ENCODE data around the gene HTR4. TPM values are rescaled to one million over a fixed set of nuclear protein-coding genes. Genes with fewer than 3 reads are reported as not detected.

The HTR4 gene
- total RNA-seq, 1 donor from 2014 or later: not detected

GRCh38 chr5:148686660-148687059, 32.3 kb upstream of the HTR4 start:
- DNase-seq (ENCODE audit: low spot score, unreplicated experiment): no peak
- Mint-ChIP-seq H3K9me3 (ENCODE audit: low read depth) (peaks cover 28% of the 10 kb centered on the region), H3K27ac (no peak overlapping the region), H3K4me3 (ENCODE audit: low read depth) (no peak overlapping the region), H3K4me1 (ENCODE audit: low read depth) (peaks cover 11% of the 10 kb centered on the region), H3K36me3 (ENCODE audit: insufficient read depth) (no peaks in the 10 kb centered on the region), H3K27me3 (peaks cover 13% of the 10 kb centered on the region)
- no peak for TF ChIP-seq CTCF (IDR thresholded peaks at IDR 0.05; ENCODE audit: unreplicated experiment)

- DNase-seq (ENCODE audit: low spot score, unreplicated experiment): no peak
- Mint-ChIP-seq H3K4me3 (ENCODE audit: low read depth) (no peak overlapping the region), H3K36me3 (ENCODE audit: insufficient read depth) (no peaks in the 10 kb centered on the region), H3K27me3 (peaks cover 13% of the 10 kb centered on the region), H3K9me3 (ENCODE audit: low read depth) (peaks cover 21% of the 10 kb centered on the region), H3K27ac (no peak overlapping the region), H3K4me1 (ENCODE audit: low read depth) (peaks cover 11% of the 10 kb centered on the region)
- TF ChIP-seq CTCF (IDR thresholded peaks at IDR 0.05; ENCODE audit: unreplicated experiment): no peak
These were observed 31.3 kb upstream of the HTR4 start for GRCh38 chr5:148685520-148686134.

- Mint-ChIP-seq H3K27me3 (peaks cover 13% of the 10 kb centered on the region), H3K27ac (no peak overlapping the region), H3K4me3 (ENCODE audit: low read depth) (no peak overlapping the region), H3K9me3 (ENCODE audit: low read depth) (peaks cover 13% of the 10 kb centered on the region), H3K36me3 (ENCODE audit: insufficient read depth) (no peaks in the 10 kb centered on the region), H3K4me1 (ENCODE audit: low read depth) (peaks cover 11% of the 10 kb centered on the region)
- TF ChIP-seq CTCF (IDR thresholded peaks at IDR 0.05; ENCODE audit: unreplicated experiment): no peak
- DNase-seq (ENCODE audit: low spot score, unreplicated experiment): no peak
These were observed 30.2 kb upstream of the HTR4 start for GRCh38 chr5:148684528-148684927.

- DNase-seq (ENCODE audit: low spot score, unreplicated experiment): no peak
- peaks cover 13% of the 10 kb centered on the region for H3K27me3 Mint-ChIP-seq
- H3K27ac Mint-ChIP-seq: no peak overlapping the region
- no peaks in the 10 kb centered on the region for H3K36me3 Mint-ChIP-seq (ENCODE audit: insufficient read depth)
- TF ChIP-seq CTCF (IDR thresholded peaks at IDR 0.05; ENCODE audit: unreplicated experiment): no peak
- H3K4me3 Mint-ChIP-seq (ENCODE audit: low read depth): no peak overlapping the region
- peaks cover 7% of the 10 kb centered on the region for H3K9me3 Mint-ChIP-seq (ENCODE audit: low read depth)
- peaks cover 11% of the 10 kb centered on the region for H3K4me1 Mint-ChIP-seq (ENCODE audit: low read depth)
These were observed 29.3 kb upstream of the HTR4 start for GRCh38 chr5:148683651-148684050.

GRCh38 chr5:148682058-148683026, 28.0 kb upstream of the HTR4 start:
- Mint-ChIP-seq H3K9me3 (ENCODE audit: low read depth) (no peaks in the 10 kb centered on the region), H3K27me3 (peaks cover 13% of the 10 kb centered on the region), H3K36me3 (ENCODE audit: insufficient read depth) (no peaks in the 10 kb centered on the region), H3K27ac (no peak overlapping the region), H3K4me3 (ENCODE audit: low read depth) (no peak overlapping the region), H3K4me1 (ENCODE audit: low read depth) (peaks cover 11% of the 10 kb centered on the region)
- no peak for DNase-seq (ENCODE audit: low spot score, unreplicated experiment)
- TF ChIP-seq CTCF (IDR thresholded peaks at IDR 0.05; ENCODE audit: unreplicated experiment): no peak
